SK-N-SH (cell line): ENCODE data around the gene CHKB. TPM values are rescaled to one million over a fixed set of nuclear protein-coding genes. Genes with fewer than 3 reads are reported as not detected.

Experiments
- CTCF ChIA-PET: fragments of 300-600, 350-600 bp; formaldehyde crosslinking; extraction: SDS; loops from one replicate; lab custom pipeline; 2021; lab: Yijun Ruan, JAX
- POLR2A ChIA-PET: fragments of 350-600 bp; sonication (Branson Sonifier 250); formaldehyde crosslinking; extraction: SDS; loops from one replicate; lab custom pipeline; 2020; ENCODE audit warnings: antibody characterized with exemption, inconsistent platforms; lab: Yijun Ruan, JAX
- DNase-seq: peaks from one replicate; pipeline ENCODE4 v3.0.0; 2012
- H2AFZ ChIP-seq: fragments of 200-600 bp; sonication (generic); 2 replicates; pipeline ENCODE4 v1.8.1; 2016; ENCODE audit warnings: antibody characterized with exemption, mild to moderate bottlenecking, low read depth
- H3F3A ChIP-seq: fragments of 200-600 bp; sonication (generic); replicated peaks from 2 replicates; pipeline ENCODE3; 2016; ENCODE audit warnings: antibody characterized with exemption, mild to moderate bottlenecking; ENCODE audit not compliant: insufficient read depth
- H3K27ac ChIP-seq, 2 experiments: fragments of 200-500 bp in 1 of 2; fragments of 200-600 bp in 1 of 2; sonication (Bioruptor generic) in 1 of 2; sonication (generic), shearing (Covaris generic) in 1 of 2; 2 replicates each; pipeline versions ENCODE4 v1.5.1 to v1.6.1; 2014 to 2016; ENCODE audit warnings: low read depth in 2 of 2, inconsistent platforms in 1 of 2, low read length in 1 of 2, mild to moderate bottlenecking in 1 of 2, mixed read lengths in 1 of 2
- H3K27me3 ChIP-seq: fragments of 200-600 bp; sonication (generic), shearing (Covaris generic); 2 replicates; pipeline ENCODE4 v1.6.1; 2016; ENCODE audit warnings: mixed run types; ENCODE audit not compliant: insufficient read depth
- H3K36me3 ChIP-seq, 2 experiments: fragments of 200-500 bp in 1 of 2; fragments of 200-600 bp in 1 of 2; sonication (Bioruptor generic) in 1 of 2; sonication (generic) in 1 of 2; replicated peaks in 1 of 2; 2 replicates each; pipeline versions ENCODE3 to v1.5.1; 2014 to 2016; ENCODE audit warnings: low read length in 1 of 2, mild to moderate bottlenecking in 1 of 2; ENCODE audit not compliant: insufficient read depth in 2 of 2, control insufficient read depth in 1 of 2
- H3K4me1 ChIP-seq, 2 experiments: fragments of 200-500 bp in 1 of 2; fragments of 200-600 bp in 1 of 2; sonication (Bioruptor generic) in 1 of 2; sonication (generic), shearing (Covaris generic) in 1 of 2; 2 replicates each; pipeline versions ENCODE4 v1.5.1 to v1.6.1; 2014 to 2016; ENCODE audit warnings: low read depth in 1 of 2, low read length in 1 of 2, mixed run types in 1 of 2; ENCODE audit not compliant: insufficient read depth in 2 of 2, control insufficient read depth in 1 of 2
- H3K4me2 ChIP-seq: fragments of 200-600 bp; sonication (generic), shearing (Covaris generic); 2 replicates; pipeline ENCODE4 v1.6.1; 2017; ENCODE audit warnings: mixed run types
- H3K4me3 ChIP-seq, 2 experiments: fragments of 200-500 bp in 1 of 2; fragments of 200-600 bp in 1 of 2; sonication (Bioruptor generic) in 1 of 2; sonication (generic), shearing (Covaris generic) in 1 of 2; 2 replicates each; pipeline versions ENCODE4 v1.5.1 to v1.8.1; 2014 to 2016; ENCODE audit warnings: low read depth in 2 of 2, inconsistent platforms in 1 of 2, low read length in 1 of 2, mild to moderate bottlenecking in 1 of 2, mixed read lengths in 1 of 2, moderate library complexity in 1 of 2
- H3K79me2 ChIP-seq: fragments of 200-600 bp; sonication (generic); 2 replicates; pipeline ENCODE4 v1.8.1; 2017; ENCODE audit warnings: mild to moderate bottlenecking; ENCODE audit not compliant: insufficient read depth
- H3K9ac ChIP-seq: fragments of 200-600 bp; sonication (generic); 2 replicates; pipeline ENCODE4 v1.6.1; 2017; ENCODE audit warnings: mixed run types
- H3K9me2 ChIP-seq: fragments of 200-600 bp; sonication (generic); 2 replicates; pipeline ENCODE4 v1.6.1; 2017; ENCODE audit warnings: mixed run types
- H3K9me3 ChIP-seq: fragments of 200-600 bp; sonication (generic); 2 replicates; pipeline ENCODE4 v1.6.1; 2017; ENCODE audit warnings: mixed run types, mild to moderate bottlenecking, moderate library complexity
- H4K20me1 ChIP-seq: fragments of 200-600 bp; sonication (generic); 2 replicates; pipeline ENCODE4 v1.6.1; 2017; ENCODE audit warnings: mild to moderate bottlenecking, mixed run types; ENCODE audit not compliant: insufficient read depth
- EZH2phosphoT487 ChIP-seq: fragments of 200-600 bp; sonication (generic); IDR thresholded peaks from 2 replicates; pipeline ENCODE4 v1.6.1; 2017; ENCODE audit warnings: low read depth, mixed run types, mild to moderate bottlenecking, antibody characterized with exemption, moderate library complexity, borderline replicate concordance
- FOXM1 ChIP-seq: IDR thresholded peaks from 2 replicates; pipeline ENCODE4 v1.4.0; 2012; ENCODE audit warnings: low read depth, mild to moderate bottlenecking
- GATA2 ChIP-seq: sonication (generic); formaldehyde crosslinking; IDR thresholded peaks from 2 replicates; pipeline ENCODE4 v1.5.0; 2020; ENCODE audit warnings: mild to moderate bottlenecking, missing genetic modification reagents
- MEF2A ChIP-seq: IDR thresholded peaks from 2 replicates; pipeline ENCODE4 v1.4.0; 2012; ENCODE audit warnings: low read depth, borderline replicate concordance
- RFX5 ChIP-seq: IDR thresholded peaks from 2 replicates; pipeline ENCODE4 v1.6.1; 2012; ENCODE audit warnings: mild to moderate bottlenecking, improper control_type of control experiment, low read length
- RXRA ChIP-seq: IDR thresholded peaks from 2 replicates; pipeline ENCODE4 v1.4.0; 2012; ENCODE audit warnings: low read depth, mild to moderate bottlenecking, borderline replicate concordance
- TCF12 ChIP-seq: IDR thresholded peaks from 2 replicates; pipeline ENCODE4 v1.4.0; 2012
- whole genome bisulfite sequencing: methylation state at CpG from one replicate; pipeline ENCODE4 v1.1.6; 2017; ENCODE audit warnings: low lambda C conversion rate; 5-methylcytosine and 5-hydroxymethylcytosine counted together
- polyA plus RNA-seq, 3 experiments: library from polyadenylated mRNA; depleted of rRNA; stranded (reverse); fragments of >200 nt; gene quantifications; 2 replicates each; pipeline ENCODE4 v1.2.3, GENCODE V29; 2012
- TF ChIP-seq, protein P1 (sequence below): fragments of 200-600 bp; sonication (generic); IDR thresholded peaks from 2 replicates; pipeline ENCODE4 v1.6.1; 2017; ENCODE audit warnings: antibody characterized with exemption, mild to moderate bottlenecking, moderate library complexity
- TF ChIP-seq, protein P2 (sequence below): IDR thresholded peaks from 2 replicates; pipeline ENCODE4 v1.6.1; 2012; ENCODE audit warnings: mild to moderate bottlenecking, low read depth, low read length, moderate library complexity
- TF ChIP-seq, protein P3 (sequence below): IDR thresholded peaks from 2 replicates; pipeline ENCODE4 v1.4.0; 2012; ENCODE audit warnings: low read depth, borderline replicate concordance

Gene CHKB
- polyA plus RNA-seq, 1 of the 3 experiments (the other 2 are of a cell fraction): 39.6 TPM

DNA sequence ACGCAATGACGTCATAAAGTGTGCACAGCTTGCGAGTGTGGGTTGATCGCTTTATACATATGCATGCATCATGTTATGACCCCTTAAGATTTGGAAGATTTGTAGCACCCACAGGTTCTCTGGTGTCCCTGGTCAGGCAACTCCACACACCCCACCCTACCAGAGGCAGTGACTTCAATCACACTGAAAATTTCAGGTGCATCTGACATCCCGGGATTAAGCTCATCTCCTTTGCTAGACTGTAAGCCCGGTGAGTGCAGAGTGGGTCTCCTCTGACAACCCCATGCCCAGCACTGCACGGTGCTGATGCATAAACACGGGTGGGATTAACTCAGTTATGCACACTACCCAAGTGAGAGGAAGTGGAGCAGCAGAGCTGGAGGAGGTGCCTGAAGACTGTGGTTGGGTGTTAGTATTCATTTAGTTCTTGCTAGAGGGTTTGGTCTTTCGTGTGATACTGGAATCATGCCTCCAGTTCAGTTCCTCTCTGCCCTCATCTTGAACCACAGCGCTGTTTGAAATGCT is 38.8 kb upstream of the CHKB start:
- H3K4me3 ChIP-seq: peak overlapping the region; percentile 44 to 61
- WGBS: 8% methylated on average over 7 of the region's 10 CpGs
- H3K36me3 ChIP-seq: peaks cover 0 to 6% of the 10 kb centered on the region in 2 experiments
- no peak overlapping the region for H2AFZ ChIP-seq
- TF ChIP-seq FOXM1 (no peak), GATA2 (CRISPR knock-in tag) (no peak), RXRA (no peak), MEF2A (no peak), TCF12 (no peak), RFX5 (no peak), EZH2phosphoT487 (no peak)
- TF ChIP-seq, protein P1, sequence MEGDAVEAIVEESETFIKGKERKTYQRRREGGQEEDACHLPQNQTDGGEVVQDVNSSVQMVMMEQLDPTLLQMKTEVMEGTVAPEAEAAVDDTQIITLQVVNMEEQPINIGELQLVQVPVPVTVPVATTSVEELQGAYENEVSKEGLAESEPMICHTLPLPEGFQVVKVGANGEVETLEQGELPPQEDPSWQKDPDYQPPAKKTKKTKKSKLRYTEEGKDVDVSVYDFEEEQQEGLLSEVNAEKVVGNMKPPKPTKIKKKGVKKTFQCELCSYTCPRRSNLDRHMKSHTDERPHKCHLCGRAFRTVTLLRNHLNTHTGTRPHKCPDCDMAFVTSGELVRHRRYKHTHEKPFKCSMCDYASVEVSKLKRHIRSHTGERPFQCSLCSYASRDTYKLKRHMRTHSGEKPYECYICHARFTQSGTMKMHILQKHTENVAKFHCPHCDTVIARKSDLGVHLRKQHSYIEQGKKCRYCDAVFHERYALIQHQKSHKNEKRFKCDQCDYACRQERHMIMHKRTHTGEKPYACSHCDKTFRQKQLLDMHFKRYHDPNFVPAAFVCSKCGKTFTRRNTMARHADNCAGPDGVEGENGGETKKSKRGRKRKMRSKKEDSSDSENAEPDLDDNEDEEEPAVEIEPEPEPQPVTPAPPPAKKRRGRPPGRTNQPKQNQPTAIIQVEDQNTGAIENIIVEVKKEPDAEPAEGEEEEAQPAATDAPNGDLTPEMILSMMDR: no peak
- TF ChIP-seq, protein P2, sequence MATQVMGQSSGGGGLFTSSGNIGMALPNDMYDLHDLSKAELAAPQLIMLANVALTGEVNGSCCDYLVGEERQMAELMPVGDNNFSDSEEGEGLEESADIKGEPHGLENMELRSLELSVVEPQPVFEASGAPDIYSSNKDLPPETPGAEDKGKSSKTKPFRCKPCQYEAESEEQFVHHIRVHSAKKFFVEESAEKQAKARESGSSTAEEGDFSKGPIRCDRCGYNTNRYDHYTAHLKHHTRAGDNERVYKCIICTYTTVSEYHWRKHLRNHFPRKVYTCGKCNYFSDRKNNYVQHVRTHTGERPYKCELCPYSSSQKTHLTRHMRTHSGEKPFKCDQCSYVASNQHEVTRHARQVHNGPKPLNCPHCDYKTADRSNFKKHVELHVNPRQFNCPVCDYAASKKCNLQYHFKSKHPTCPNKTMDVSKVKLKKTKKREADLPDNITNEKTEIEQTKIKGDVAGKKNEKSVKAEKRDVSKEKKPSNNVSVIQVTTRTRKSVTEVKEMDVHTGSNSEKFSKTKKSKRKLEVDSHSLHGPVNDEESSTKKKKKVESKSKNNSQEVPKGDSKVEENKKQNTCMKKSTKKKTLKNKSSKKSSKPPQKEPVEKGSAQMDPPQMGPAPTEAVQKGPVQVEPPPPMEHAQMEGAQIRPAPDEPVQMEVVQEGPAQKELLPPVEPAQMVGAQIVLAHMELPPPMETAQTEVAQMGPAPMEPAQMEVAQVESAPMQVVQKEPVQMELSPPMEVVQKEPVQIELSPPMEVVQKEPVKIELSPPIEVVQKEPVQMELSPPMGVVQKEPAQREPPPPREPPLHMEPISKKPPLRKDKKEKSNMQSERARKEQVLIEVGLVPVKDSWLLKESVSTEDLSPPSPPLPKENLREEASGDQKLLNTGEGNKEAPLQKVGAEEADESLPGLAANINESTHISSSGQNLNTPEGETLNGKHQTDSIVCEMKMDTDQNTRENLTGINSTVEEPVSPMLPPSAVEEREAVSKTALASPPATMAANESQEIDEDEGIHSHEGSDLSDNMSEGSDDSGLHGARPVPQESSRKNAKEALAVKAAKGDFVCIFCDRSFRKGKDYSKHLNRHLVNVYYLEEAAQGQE: no peak
- TF ChIP-seq, protein P3, sequence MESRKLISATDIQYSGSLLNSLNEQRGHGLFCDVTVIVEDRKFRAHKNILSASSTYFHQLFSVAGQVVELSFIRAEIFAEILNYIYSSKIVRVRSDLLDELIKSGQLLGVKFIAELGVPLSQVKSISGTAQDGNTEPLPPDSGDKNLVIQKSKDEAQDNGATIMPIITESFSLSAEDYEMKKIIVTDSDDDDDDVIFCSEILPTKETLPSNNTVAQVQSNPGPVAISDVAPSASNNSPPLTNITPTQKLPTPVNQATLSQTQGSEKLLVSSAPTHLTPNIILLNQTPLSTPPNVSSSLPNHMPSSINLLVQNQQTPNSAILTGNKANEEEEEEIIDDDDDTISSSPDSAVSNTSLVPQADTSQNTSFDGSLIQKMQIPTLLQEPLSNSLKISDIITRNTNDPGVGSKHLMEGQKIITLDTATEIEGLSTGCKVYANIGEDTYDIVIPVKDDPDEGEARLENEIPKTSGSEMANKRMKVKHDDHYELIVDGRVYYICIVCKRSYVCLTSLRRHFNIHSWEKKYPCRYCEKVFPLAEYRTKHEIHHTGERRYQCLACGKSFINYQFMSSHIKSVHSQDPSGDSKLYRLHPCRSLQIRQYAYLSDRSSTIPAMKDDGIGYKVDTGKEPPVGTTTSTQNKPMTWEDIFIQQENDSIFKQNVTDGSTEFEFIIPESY: no peak
- peak; percentile 13 for DNase-seq
- peaks cover 0 to 16% of the 10 kb centered on the region in 2 experiments; a peak in 2 of 4 replicates for H3K4me1 ChIP-seq
- peaks cover 5% of the 10 kb centered on the region for H3F3A ChIP-seq
- H3K4me2 ChIP-seq: peak overlapping the region; percentile 79
- H3K9me3 ChIP-seq: no peaks in the 10 kb centered on the region
- H4K20me1 ChIP-seq: no peaks in the 10 kb centered on the region
- no peaks in the 10 kb centered on the region for H3K27me3 ChIP-seq
- H3K79me2 ChIP-seq: no peaks in the 10 kb centered on the region
- H3K9me2 ChIP-seq: no peaks in the 10 kb centered on the region
- ChIA-PET POLR2A (interaction anchor here (1.6 kb wide), 1 partner anchor 96 kb away, joined by 6 read pairs; the partner anchor contains the start of gene SCO2), CTCF (interaction anchor here (0.7 to 2.9 kb wide), 28 partner anchors 8 to 388 kb away, joined by 3 to 22 read pairs (median 4); partner anchors contain the start of genes SCO2 and SYCE3)
- no peak overlapping the region for H3K9ac ChIP-seq
- H3K27ac ChIP-seq: no peak overlapping the region
